ENCODE results near the gene P2RX3. TPM values are rescaled to one million over a fixed set of nuclear protein-coding genes. Genes with fewer than 3 reads are reported as not detected.

The P2RX3 gene
- total and polyA plus RNA-seq, 2 of the 8 experiments (the other 6 are each of a cell fraction or from before 2014, with no cell fraction given), result 0.45 to 0.47 TPM

GRCh38 chr11:57356268-57356667, 18.1 kb downstream of the P2RX3 start:
- Histone ChIP-seq H3K9me3 (ENCODE audit: insufficient read depth in 2 of 2, low read depth in 1 of 2, low read length in 1 of 2) (no peaks in the 10 kb centered on the region), H3K79me2 (ENCODE audit: control insufficient read depth in 1 of 2, insufficient read depth in 2 of 2, low read length in 2 of 2) (no peaks in the 10 kb centered on the region), H2BK120ac (replicated peaks; ENCODE audit: low read depth, low read length) (no peak overlapping the region), H4K91ac (replicated peaks; ENCODE audit: insufficient read length, low read length) (no peak overlapping the region), H3K9ac (replicated peaks in 1 of 4; ENCODE audit: extremely low read depth in 1 of 4, low read depth in 3 of 4, low read length in 3 of 4) (no peak overlapping the region), H2AFZ (ENCODE audit: low read length) (no peak overlapping the region), H3K36me3 (ENCODE audit: control insufficient read depth in 2 of 4, insufficient read depth in 4 of 4, low read length in 3 of 4) (no peaks in the 10 kb centered on the region), H3K4me3 (ENCODE audit: extremely low read depth in 1 of 4, insufficient read depth in 2 of 4, low read depth in 3 of 4, low read length in 4 of 4) (no peak overlapping the region), H2BK5ac (ENCODE audit: low read depth, low read length) (no peak overlapping the region), H3K56ac (replicated peaks; ENCODE audit: insufficient read length, low read depth, low read length) (no peak overlapping the region), H4K20me1 (replicated peaks in 1 of 2; ENCODE audit: control insufficient read depth in 1 of 2, insufficient read depth in 2 of 2, low read length in 2 of 2) (no peaks in the 10 kb centered on the region), H3K14ac (ENCODE audit: insufficient read length) (no peak overlapping the region), H2BK15ac (ENCODE audit: low read length) (no peak overlapping the region), H3K4ac (replicated peaks; ENCODE audit: insufficient read length, low read depth, low read length) (no peak overlapping the region), H3K27ac (ENCODE audit: low read depth, low read length) (no peak overlapping the region), H3K4me2 (ENCODE audit: insufficient read depth in 1 of 2, low read depth in 2 of 2, low read length in 2 of 2) (no peak overlapping the region), H3K4me1 (replicated peaks in 1 of 4; ENCODE audit: control insufficient read depth in 3 of 4, insufficient read depth in 4 of 4, low read length in 3 of 4) (peaks cover 0 to 6% (median 3%) of the 10 kb centered on the region in 4 experiments; a peak in 4 of 7 replicates), H3K23me2 (ENCODE audit: low read depth, low read length) (no peaks in the 10 kb centered on the region; the same call in 1 of the 2 replicates), H4K5ac (ENCODE audit: insufficient read length, low read depth, low read length) (no peak overlapping the region), H3K23ac (ENCODE audit: insufficient read length) (no peak overlapping the region), H2AK5ac (ENCODE audit: low read depth, low read length) (no peak overlapping the region), H2BK12ac (ENCODE audit: low read depth, low read length) (no peak overlapping the region), H3K18ac (ENCODE audit: extremely low read depth, low read length) (no peak overlapping the region), H3K79me1 (ENCODE audit: low read depth, low read length) (no peaks in the 10 kb centered on the region), H4K8ac (ENCODE audit: extremely low read depth, insufficient read depth, low read length) (no peak overlapping the region), H3K27me3 (replicated peaks in 1 of 4; ENCODE audit: control insufficient read depth in 3 of 4, extremely low read depth in 1 of 4, insufficient read depth in 3 of 4, low read length in 3 of 4) (no peaks in the 10 kb centered on the region; a peak in 1 of 7 replicates), H2BK20ac (ENCODE audit: low read length) (no peak overlapping the region)
- POLR2A ChIA-PET (ENCODE audit: partially characterized antibody), result no interaction called here
- WGBS, 2 experiments (ENCODE audit: extremely low coverage in 1 of 2, insufficient coverage in 1 of 2, insufficient read length in 1 of 2, insufficient replicate concordance in 2 of 2, low coverage in 1 of 2, low lambda C conversion rate in 2 of 2, missing lambda C conversion rate in 1 of 2), result 87% methylated on average over 9 of the region's 9 CpGs; no CpG with 5 or more reads in 1 of the 2 experiments
- CTCF ChIA-PET (ENCODE audit: partially characterized antibody), result interaction anchor here (1.0 to 2.7 kb wide), 5 partner anchors 11 to 170 kb away, joined by 4 to 13 read pairs (median 5); no protein-coding TSS in a partner anchor
- DNase-seq (ENCODE audit: low read depth in 1 of 2, low spot score in 2 of 2) (no peak), FAIRE-seq (no peak)
- no peak for TF ChIP-seq MAX (IDR thresholded peaks at IDR 0.05)
- no peak for TF ChIP-seq POLR2A (IDR thresholded peaks at IDR 0.05; ENCODE audit: control extremely low read depth in 1 of 2, low read depth in 2 of 2, low read length in 2 of 2)
- no peak for TF ChIP-seq KDM4A (IDR thresholded peaks at IDR 0.05; ENCODE audit: low read depth, low read length, severe bottlenecking)
- no peak for TF ChIP-seq TAF1 (IDR thresholded peaks at IDR 0.05; ENCODE audit: low read depth, low read length)
- TF ChIP-seq SP1 (IDR thresholded peaks at IDR 0.05; ENCODE audit: low read depth, low read length), result no peak
- TF ChIP-seq RAD21 (IDR thresholded peaks at IDR 0.05 in 1 of 2, conservative IDR thresholded peaks at IDR 0.05 in 1 of 2; ENCODE audit: low read depth in 2 of 2, low read length in 2 of 2), result no peak
- no peak for TF ChIP-seq ATF2 (IDR thresholded peaks at IDR 0.05; ENCODE audit: low read length)
- TF ChIP-seq RNF2 (IDR thresholded peaks at IDR 0.05; ENCODE audit: borderline replicate concordance, low read depth, low read length, missing control alignments, poor library complexity, severe bottlenecking), result no peak
- TF ChIP-seq NANOG (IDR thresholded peaks at IDR 0.05; ENCODE audit: insufficient read depth, low read depth, low read length, poor library complexity, severe bottlenecking), result no peak
- TF ChIP-seq GABPA (IDR thresholded peaks at IDR 0.05; ENCODE audit: borderline replicate concordance, insufficient read depth, low read length), result no peak

Measured in H1 (cell line).